GM19025 (cell line): ENCODE data around the gene EXOC4.
"Not testable (repeated sequence)": the region's sequence is repeated elsewhere in the genome, so short reads cannot be mapped to it uniquely, and the experiment has no call there.

ENCODE experiments used
- ATAC-seq: cut with Tn5 transposase; IDR thresholded peaks from one replicate; pipeline ENCODE4 v1.9.1; 2021; ENCODE audit warnings: mild to moderate bottlenecking, low read depth, moderate library complexity; ENCODE audit not compliant: unreplicated experiment

Gene EXOC4

DNA sequence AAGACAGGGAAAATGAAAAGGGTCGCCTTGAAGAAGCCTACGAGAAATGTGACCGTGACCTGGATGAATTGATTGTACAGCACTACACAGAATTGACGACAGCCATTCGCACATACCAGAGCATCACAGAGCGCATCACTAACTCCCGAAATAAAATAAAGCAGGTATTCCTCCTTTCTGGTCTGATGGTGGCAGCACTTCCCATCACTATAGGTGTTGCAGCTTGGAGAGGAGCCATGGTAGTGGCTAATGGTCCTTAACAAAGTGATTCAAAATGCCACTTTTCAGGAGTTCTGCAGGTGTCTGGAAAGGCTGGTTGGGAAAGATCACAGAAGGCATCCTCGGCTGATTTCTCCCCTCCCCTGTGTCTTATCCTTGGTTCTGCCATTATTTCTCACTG is 22.1 kb downstream of the EXOC4 start:
- ATAC-seq, result no peak

- no peak for ATAC-seq
These were observed 22.7 kb downstream of the EXOC4 start for GRCh38 chr7:133275446-133276095.

GRCh38 chr7:133278975-133279374 is 26.1 kb downstream of the EXOC4 start:
- ATAC-seq, result not testable (repeated sequence)

DNA sequence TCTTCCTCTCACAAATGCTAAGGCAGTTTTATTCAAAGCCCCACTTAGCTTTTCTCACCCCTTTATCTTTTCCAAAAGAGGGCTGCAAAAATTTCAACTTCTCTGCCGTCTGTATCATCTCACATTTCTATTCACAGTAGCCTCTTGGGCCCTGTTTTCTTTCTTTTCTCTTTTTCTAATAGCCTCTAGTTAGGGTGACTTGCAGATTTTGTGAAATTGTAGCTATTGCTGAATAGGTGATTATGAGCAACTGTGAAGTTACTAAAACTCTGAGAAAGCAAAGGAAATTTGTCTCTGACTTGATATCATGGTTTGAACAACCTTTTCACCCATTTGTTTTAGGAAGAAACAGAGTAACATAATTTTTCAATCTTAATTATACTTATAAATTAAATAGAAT is 29.2 kb downstream of the EXOC4 start:
- ATAC-seq, result no peak

DNA sequence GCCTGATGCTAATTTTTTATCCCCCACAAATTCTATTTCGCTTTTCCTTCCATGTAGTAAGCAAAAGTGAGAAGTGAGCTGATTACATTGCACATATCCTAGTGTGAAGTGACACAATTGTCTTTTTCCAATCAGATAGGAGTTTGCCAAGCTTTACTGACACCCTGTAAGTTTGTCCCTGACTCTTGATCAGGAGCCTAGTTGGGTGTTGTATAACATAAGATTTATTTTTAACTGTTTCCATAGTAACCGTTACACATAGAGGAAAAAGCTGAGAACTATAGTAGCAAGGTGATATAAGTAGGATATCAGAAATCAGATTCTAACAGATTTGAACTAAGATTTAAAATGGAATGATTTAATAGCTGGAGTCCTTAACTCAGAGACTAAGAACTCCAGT is 31.2 kb downstream of the EXOC4 start:
- ATAC-seq, result no peak

DNA sequence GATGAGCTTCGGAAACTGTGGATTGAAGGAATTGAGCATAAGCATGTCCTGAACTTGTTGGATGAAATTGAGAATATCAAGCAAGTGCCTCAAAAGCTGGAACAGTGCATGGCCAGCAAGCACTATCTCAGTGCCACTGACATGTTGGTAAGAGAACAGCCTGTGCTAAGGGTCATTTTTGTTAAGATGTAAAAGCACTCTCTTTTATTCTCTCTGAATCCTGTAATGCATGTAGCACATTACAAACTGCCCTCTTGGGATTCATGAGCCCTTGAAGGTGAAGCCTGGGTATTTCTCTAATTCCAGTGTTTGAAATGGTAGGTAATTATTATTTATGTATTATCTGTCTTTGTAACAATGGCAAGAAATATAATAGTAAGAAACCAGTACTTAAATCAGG is 36.1 kb downstream of the EXOC4 start:
- no peak for ATAC-seq

- ATAC-seq, result no peak
These were observed 37.2 kb downstream of the EXOC4 start for GRCh38 chr7:133290041-133290440.

DNA sequence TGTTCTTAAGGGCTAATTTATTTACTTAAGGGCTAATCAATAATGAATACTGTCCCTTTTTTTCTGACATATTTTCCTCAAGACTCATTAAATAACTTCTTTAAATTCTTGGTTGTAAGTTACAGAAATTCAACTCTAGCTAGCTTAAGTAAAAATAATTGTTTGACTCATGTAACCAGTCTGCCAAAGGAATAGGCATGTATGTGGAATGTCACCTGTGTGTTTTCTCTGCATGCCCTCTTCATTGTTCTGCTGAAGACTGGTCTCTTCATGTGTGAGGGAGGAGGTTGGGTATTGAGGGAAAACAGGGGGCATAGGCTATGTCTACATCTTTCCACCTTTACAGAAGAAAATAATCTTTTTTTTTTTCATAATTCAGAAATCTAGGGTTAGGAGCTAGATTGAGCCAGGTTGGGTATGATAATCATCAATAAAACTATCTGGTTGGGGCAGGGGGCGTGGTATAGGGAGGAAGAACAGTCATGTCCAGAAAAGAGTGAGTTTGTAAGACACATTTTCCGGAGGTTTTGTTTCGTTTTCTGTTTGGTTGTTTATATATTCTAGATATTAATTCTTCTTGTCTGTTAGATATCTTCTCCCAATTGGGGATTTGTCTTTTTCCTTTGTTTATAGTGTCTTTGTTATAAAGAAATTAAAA is 37.9 kb downstream of the EXOC4 start:
- ATAC-seq, result no peak

DNA sequence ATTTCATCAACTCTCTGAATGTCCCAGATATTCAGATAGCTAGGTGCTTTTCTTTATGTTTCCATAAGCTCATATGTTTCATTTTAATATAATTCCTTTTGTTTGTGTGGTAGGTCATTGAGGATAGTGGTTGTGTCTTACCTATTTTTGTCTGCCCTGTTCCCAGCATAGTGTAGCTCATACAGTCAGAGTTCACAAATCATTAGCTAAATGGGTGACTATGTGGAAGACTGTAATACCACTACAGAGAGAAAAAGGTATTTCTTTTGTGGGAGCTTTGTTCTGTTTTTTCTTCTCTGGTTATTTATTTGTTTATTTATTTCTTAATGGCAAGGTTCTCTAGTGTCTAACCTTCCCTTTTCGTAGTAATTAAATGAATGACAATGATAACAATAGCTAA is 39.8 kb downstream of the EXOC4 start:
- no peak for ATAC-seq

GRCh38 chr7:133293384-133294160 is 40.7 kb downstream of the EXOC4 start:
- ATAC-seq, result no peak

- no peak for ATAC-seq
These were observed 41.4 kb downstream of the EXOC4 start for GRCh38 chr7:133294234-133294633.

DNA sequence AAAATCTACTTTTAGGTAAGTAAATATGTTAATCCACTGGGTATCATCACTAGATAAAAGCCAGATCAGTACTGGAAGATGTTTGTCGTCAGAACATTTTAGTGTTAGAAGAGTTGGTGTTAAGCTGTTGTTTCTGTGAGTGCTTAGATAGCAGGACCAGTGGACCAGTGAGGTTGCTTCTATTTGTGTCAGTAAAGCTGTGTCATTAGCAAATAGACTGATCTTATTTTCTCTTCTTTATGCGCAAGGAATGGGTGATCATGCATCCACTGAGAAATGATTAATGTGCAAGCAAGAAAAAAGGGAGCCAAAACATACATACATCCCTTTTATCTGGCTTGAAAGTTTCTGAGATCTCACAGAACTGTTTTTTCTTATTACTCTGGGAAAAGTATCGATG is 42.6 kb downstream of the EXOC4 start:
- no peak for ATAC-seq

DNA sequence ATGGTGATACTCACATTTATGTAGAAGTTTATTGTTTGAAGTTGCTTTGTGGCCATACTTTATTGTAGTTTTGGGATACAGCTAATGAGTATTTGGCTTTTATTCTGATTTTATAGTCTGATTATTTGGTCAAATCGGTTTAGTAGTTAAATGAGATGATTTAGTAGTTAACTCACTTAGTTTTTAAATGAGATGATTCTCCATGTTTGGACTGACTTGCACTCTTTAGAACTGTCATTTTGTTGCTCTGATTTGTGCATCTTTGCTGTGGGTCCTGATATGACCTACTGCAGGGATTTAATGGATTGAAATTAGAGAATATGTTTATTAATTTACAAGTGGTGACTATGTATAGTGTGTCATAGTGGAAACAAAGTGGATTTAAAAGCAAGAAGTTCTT is 44.2 kb downstream of the EXOC4 start:
- ATAC-seq, result no peak

- ATAC-seq, result no peak
These were observed 45.2 kb downstream of the EXOC4 start for GRCh38 chr7:133298080-133298479.

GRCh38 chr7:133299676-133300075 is 46.8 kb downstream of the EXOC4 start:
- no peak for ATAC-seq

- no peak for ATAC-seq
These were observed 47.2 kb downstream of the EXOC4 start for GRCh38 chr7:133300088-133300487.

GRCh38 chr7:133300811-133301210 is 47.9 kb downstream of the EXOC4 start:
- ATAC-seq, result no peak

DNA sequence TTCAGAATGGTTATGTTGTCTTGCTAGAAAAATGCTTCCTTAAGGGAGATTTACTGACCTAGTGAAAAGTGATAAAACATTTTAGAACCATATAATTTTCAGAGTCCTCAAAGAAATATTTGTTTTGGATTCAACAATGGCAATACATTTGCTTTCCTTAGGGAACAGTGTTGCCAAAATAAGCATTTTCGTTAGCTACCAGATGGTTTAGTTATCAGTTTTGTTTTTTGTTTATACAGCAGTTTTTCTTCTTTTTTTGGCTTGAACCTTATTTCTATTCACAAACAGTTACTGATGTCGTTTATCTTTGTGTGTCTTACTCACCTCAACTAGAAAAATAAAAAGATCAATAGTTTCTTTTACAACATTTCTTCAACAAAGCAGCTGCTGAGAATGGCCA is 48.6 kb downstream of the EXOC4 start:
- no peak for ATAC-seq

- no peak for ATAC-seq
These were observed 50.5 kb downstream of the EXOC4 start for GRCh38 chr7:133303372-133303771.

GRCh38 chr7:133303931-133304330 is 51.1 kb downstream of the EXOC4 start:
- ATAC-seq, result no peak

GRCh38 chr7:133309333-133309732 is 56.5 kb downstream of the EXOC4 start:
- no peak for ATAC-seq
